ENCODE measurements around the gene CLMN. TPM values are rescaled to one million over a fixed set of nuclear protein-coding genes. Genes with fewer than 3 reads are reported as not detected.

CLMN gene
- total RNA-seq, 1 donor = 1.1 TPM

DNA sequence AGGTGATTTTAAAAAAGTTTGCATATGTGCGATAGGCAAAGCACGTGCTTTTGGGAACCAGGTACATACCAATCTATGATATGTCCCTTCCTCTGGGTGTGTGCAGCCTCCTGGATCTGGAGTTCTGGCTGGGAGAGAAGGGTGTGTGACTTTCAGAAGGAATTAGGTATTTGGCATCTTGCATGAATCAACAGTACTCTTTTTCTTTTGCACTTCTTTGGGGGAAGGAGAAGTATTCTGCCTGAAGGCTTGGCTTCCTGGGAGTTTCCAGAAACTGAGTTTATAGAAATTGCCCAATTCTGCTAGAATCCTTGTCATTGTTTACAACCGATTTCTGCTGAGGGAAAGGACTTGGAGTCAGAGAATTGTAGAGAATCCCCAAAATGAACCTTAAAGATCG lies 2.9 kb upstream of the CLMN start:
- no peaks in the 10 kb centered on the region for H3K36me3 ChIP-seq (ENCODE audit: insufficient read depth, low read length)
- H2AFZ ChIP-seq (ENCODE audit: low read length) = no peak overlapping the region
- DNase-seq (ENCODE audit: insufficient read length, low spot score, missing footprints) = no peak
- H3K4me3 ChIP-seq (ENCODE audit: insufficient read depth, low read length) = no peak overlapping the region
- H3K4me2 ChIP-seq (ENCODE audit: insufficient read depth, low read length) = no peak overlapping the region
- H3K79me2 ChIP-seq (ENCODE audit: insufficient read depth, low read length) = no peaks in the 10 kb centered on the region
- H3K4me1 ChIP-seq (ENCODE audit: insufficient read depth, low read length) = no peaks in the 10 kb centered on the region
- H3K9me3 ChIP-seq (ENCODE audit: low read depth, low read length) = no peaks in the 10 kb centered on the region
- H4K20me1 ChIP-seq (ENCODE audit: insufficient read depth, low read length) = no peaks in the 10 kb centered on the region
- TF ChIP-seq, protein P1, sequence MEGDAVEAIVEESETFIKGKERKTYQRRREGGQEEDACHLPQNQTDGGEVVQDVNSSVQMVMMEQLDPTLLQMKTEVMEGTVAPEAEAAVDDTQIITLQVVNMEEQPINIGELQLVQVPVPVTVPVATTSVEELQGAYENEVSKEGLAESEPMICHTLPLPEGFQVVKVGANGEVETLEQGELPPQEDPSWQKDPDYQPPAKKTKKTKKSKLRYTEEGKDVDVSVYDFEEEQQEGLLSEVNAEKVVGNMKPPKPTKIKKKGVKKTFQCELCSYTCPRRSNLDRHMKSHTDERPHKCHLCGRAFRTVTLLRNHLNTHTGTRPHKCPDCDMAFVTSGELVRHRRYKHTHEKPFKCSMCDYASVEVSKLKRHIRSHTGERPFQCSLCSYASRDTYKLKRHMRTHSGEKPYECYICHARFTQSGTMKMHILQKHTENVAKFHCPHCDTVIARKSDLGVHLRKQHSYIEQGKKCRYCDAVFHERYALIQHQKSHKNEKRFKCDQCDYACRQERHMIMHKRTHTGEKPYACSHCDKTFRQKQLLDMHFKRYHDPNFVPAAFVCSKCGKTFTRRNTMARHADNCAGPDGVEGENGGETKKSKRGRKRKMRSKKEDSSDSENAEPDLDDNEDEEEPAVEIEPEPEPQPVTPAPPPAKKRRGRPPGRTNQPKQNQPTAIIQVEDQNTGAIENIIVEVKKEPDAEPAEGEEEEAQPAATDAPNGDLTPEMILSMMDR (IDR thresholded peaks at IDR 0.05; ENCODE audit: extremely low read depth, low read depth, low read length) = no peak
- peaks cover 26% of the 10 kb centered on the region for H3K27me3 ChIP-seq (ENCODE audit: insufficient read depth, low read length)
- H3K27ac ChIP-seq (ENCODE audit: low read depth, low read length) = no peak overlapping the region

DNA sequence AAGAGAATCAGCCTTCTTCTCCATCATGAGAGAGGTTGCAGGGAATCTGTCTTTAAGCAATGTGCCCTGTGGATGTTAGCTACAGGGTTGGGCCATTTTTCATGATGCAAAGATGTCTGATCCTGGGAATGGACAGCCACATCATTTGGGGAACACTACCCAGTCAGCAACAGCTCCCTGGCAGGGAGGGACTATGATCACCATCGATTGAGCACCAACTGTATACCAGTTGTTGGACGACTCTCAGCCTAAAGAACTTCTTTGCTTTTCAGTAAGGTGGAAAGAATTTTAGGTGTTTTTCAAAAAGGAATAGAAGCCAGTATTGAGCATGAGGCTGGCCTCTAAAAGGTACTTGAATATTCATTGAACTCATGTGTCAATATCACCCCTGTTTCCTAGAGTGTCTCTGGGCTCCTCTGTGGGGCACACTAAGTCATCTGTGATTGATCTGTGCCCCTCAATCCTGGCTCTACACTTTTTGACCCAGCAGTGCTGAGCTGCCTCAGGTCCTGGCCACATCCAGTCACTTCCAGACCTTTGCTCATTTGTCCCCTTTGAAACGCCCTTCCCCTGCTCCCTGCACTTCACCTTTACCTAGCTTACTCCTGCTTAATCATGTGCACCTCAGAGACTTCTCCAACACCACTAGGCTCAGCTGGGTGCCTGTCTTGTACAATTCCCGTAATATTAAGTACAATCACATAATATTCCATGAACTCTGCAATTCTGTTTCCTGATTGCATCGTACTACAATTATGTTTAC lies 2.2 kb upstream of the CLMN start:
- no peaks in the 10 kb centered on the region for H3K4me1 ChIP-seq (ENCODE audit: insufficient read depth, low read length)
- no peak overlapping the region for H2AFZ ChIP-seq (ENCODE audit: low read length)
- DNase-seq (ENCODE audit: insufficient read length, low spot score, missing footprints) = no peak
- no peaks in the 10 kb centered on the region for H4K20me1 ChIP-seq (ENCODE audit: insufficient read depth, low read length)
- TF ChIP-seq, protein P1 (IDR thresholded peaks at IDR 0.05; ENCODE audit: extremely low read depth, low read depth, low read length) = no peak
- no peaks in the 10 kb centered on the region for H3K36me3 ChIP-seq (ENCODE audit: insufficient read depth, low read length)
- peaks cover 22% of the 10 kb centered on the region for H3K27me3 ChIP-seq (ENCODE audit: insufficient read depth, low read length)
- no peaks in the 10 kb centered on the region for H3K9me3 ChIP-seq (ENCODE audit: low read depth, low read length)
- H3K4me2 ChIP-seq (ENCODE audit: insufficient read depth, low read length) = no peak overlapping the region
- H3K4me3 ChIP-seq (ENCODE audit: insufficient read depth, low read length) = no peak overlapping the region
- H3K27ac ChIP-seq (ENCODE audit: low read depth, low read length) = no peak overlapping the region
- H3K79me2 ChIP-seq (ENCODE audit: insufficient read depth, low read length) = no peaks in the 10 kb centered on the region

DNA sequence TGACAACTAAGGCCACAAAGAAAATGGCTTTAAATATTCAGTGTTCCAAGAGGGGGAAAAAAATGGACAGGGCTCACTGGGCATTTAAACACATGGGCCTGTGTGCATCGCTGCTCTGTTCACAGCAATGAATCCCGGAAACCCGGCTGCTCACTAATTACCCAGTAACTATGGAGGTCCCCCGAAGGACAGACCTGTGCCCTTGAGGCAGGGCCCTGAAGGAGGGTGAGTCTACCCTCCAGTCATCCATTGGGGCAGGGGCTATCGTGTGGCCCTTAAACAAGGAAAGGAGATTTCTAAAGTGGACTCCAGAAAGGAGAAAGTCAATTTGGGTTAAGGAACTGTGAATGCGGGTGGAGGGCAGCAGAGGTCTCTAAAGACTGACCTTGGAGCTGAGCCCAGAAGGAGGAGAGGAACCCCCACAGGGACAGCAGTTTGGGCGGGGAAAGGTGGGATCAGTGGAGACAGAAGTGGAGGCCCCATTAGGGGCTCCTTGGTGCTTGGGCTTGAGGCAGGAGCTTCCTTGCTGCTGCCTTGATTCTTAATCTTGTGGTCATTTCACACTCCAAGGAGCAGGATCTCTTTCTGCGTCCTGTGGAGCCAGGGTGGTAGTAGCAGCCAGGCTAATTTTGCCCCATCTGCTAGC lies 1.4 kb upstream of the CLMN start:
- H3K4me3 ChIP-seq (ENCODE audit: insufficient read depth, low read length) = no peak overlapping the region
- H4K20me1 ChIP-seq (ENCODE audit: insufficient read depth, low read length) = no peaks in the 10 kb centered on the region
- H3K4me1 ChIP-seq (ENCODE audit: insufficient read depth, low read length) = no peaks in the 10 kb centered on the region
- H3K36me3 ChIP-seq (ENCODE audit: insufficient read depth, low read length) = no peaks in the 10 kb centered on the region
- no peak overlapping the region for H3K27ac ChIP-seq (ENCODE audit: low read depth, low read length)
- peak; percentile 83 for DNase-seq (ENCODE audit: insufficient read length, low spot score, missing footprints)
- H3K79me2 ChIP-seq (ENCODE audit: insufficient read depth, low read length) = no peaks in the 10 kb centered on the region
- H3K27me3 ChIP-seq (ENCODE audit: insufficient read depth, low read length) = peaks cover 14% of the 10 kb centered on the region
- H3K9me3 ChIP-seq (ENCODE audit: low read depth, low read length) = no peaks in the 10 kb centered on the region
- H3K4me2 ChIP-seq (ENCODE audit: insufficient read depth, low read length) = no peak overlapping the region
- TF ChIP-seq, protein P1 (IDR thresholded peaks at IDR 0.05; ENCODE audit: extremely low read depth, low read depth, low read length) = no peak
- H2AFZ ChIP-seq (ENCODE audit: low read length) = no peak overlapping the region
